GM18861 (cell line): ENCODE data around the gene KY.

Experiments used
- ATAC-seq: cut with Tn5 transposase; IDR thresholded peaks from one replicate; pipeline ENCODE4 v1.9.1; 2021; ENCODE audit not compliant: unreplicated experiment

The KY gene

GRCh38 chr3:134564991-134565390 is 85.8 kb downstream of the KY start:
- no peak for ATAC-seq

GRCh38 chr3:134563601-134564000 is 87.2 kb downstream of the KY start:
- no peak for ATAC-seq

- ATAC-seq = no peak
Observed at GRCh38 chr3:134562055-134562454, 88.8 kb downstream of the KY start.

- ATAC-seq = no peak
Observed at GRCh38 chr3:134559591-134559990, 91.2 kb downstream of the KY start.
